Esophagus squamous epithelium (tissue), 4 donors: ENCODE results near the gene MYG1.

Experiments used
- POLR2A ChIP-seq, 4 donors: fragments of 450-650 bp; IDR thresholded peaks; one replicate each; pipeline ENCODE4 v1.6.1; 2017; ENCODE audit warnings: antibody characterized with exemption in 4 of 4, mild to moderate bottlenecking in 4 of 4, moderate library complexity in 3 of 4
- TF ChIP-seq, protein P1 (sequence below), 6 experiments: fragments of 450-650 bp in 4 of 6; fragments of 200-600 bp in 2 of 6; sonication (generic) in 2 of 6; IDR thresholded peaks; one replicate each; pipeline ENCODE4 v1.5.1; 2016 to 2019; ENCODE audit warnings: antibody characterized with exemption in 6 of 6, mild to moderate bottlenecking in 4 of 6, moderate library complexity in 4 of 6

- TF ChIP-seq, protein P1, sequence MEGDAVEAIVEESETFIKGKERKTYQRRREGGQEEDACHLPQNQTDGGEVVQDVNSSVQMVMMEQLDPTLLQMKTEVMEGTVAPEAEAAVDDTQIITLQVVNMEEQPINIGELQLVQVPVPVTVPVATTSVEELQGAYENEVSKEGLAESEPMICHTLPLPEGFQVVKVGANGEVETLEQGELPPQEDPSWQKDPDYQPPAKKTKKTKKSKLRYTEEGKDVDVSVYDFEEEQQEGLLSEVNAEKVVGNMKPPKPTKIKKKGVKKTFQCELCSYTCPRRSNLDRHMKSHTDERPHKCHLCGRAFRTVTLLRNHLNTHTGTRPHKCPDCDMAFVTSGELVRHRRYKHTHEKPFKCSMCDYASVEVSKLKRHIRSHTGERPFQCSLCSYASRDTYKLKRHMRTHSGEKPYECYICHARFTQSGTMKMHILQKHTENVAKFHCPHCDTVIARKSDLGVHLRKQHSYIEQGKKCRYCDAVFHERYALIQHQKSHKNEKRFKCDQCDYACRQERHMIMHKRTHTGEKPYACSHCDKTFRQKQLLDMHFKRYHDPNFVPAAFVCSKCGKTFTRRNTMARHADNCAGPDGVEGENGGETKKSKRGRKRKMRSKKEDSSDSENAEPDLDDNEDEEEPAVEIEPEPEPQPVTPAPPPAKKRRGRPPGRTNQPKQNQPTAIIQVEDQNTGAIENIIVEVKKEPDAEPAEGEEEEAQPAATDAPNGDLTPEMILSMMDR (IDR thresholded peaks at IDR 0.05) = no peak
- no peak for TF ChIP-seq POLR2A (IDR thresholded peaks at IDR 0.05)
Observed at GRCh38 chr12:53306826-53307225, 7.3 kb downstream of the MYG1 start.
